Thoracic aorta (tissue), 2 donors: ENCODE data around the gene NPRL2. TPM values are rescaled to one million over a fixed set of nuclear protein-coding genes. Genes with fewer than 3 reads are reported as not detected.

Experiments
- ATAC-seq: fragments of 150-250 bp; one replicate; pipeline ENCODE4 v1.8.0; 2017; ENCODE audit warnings: low read depth; ENCODE audit not compliant: insufficient number of reproducible peaks, low FRiP score
- DNase-seq: peaks from one replicate; pipeline ENCODE4 v3.0.0-alpha.2; 2020; ENCODE audit warnings: low spot score
- H3K27ac ChIP-seq, 2 donors: fragments of 200-600 bp; sonication (generic); 1 replicate in 1 of 2; 2 replicates in 1 of 2; pipeline ENCODE4 v1.5.1; 2016; ENCODE audit warnings: mild to moderate bottlenecking in 2 of 2, moderate library complexity in 2 of 2
- H3K27me3 ChIP-seq: fragments of 200-600 bp; sonication (generic); replicated peaks from 2 replicates; pipeline ENCODE4 v1.6.0; 2016; ENCODE audit warnings: mild to moderate bottlenecking; ENCODE audit not compliant: insufficient read depth
- H3K36me3 ChIP-seq: fragments of 200-600 bp; sonication (generic); one replicate; pipeline ENCODE4 v1.5.1; 2016
- H3K4me1 ChIP-seq, 2 donors: fragments of 200-600 bp; sonication (generic); 1 replicate in 1 of 2; 2 replicates in 1 of 2; pipeline versions ENCODE4 v1.5.1 to v1.6.0; 2016; ENCODE audit warnings: low read depth in 2 of 2, mild to moderate bottlenecking in 1 of 2; ENCODE audit not compliant: control insufficient read depth in 1 of 2
- H3K4me3 ChIP-seq: fragments of 200-600 bp; sonication (generic); 2 replicates; pipeline ENCODE4 v1.5.1; 2016; ENCODE audit warnings: mild to moderate bottlenecking
- H3K9me3 ChIP-seq: fragments of 200-600 bp; sonication (generic); 2 replicates; pipeline ENCODE4 v1.5.1; 2016
- total RNA-seq, 2 donors: library from RNA; depleted of rRNA; stranded (reverse); fragments of >200 nt; gene quantifications; one replicate each; pipeline versions ENCODE4 v1.1.0 to v1.2.3, GENCODE V29; 2016
- TF ChIP-seq, protein P1 (sequence below): fragments of 200-600 bp; sonication (generic); IDR thresholded peaks from one replicate; pipeline ENCODE4 v1.5.1; 2019; ENCODE audit warnings: antibody characterized with exemption

NPRL2 gene
- total RNA-seq, 2 donors from 2014 or later, result 15.4 to 21.0 TPM

DNA sequence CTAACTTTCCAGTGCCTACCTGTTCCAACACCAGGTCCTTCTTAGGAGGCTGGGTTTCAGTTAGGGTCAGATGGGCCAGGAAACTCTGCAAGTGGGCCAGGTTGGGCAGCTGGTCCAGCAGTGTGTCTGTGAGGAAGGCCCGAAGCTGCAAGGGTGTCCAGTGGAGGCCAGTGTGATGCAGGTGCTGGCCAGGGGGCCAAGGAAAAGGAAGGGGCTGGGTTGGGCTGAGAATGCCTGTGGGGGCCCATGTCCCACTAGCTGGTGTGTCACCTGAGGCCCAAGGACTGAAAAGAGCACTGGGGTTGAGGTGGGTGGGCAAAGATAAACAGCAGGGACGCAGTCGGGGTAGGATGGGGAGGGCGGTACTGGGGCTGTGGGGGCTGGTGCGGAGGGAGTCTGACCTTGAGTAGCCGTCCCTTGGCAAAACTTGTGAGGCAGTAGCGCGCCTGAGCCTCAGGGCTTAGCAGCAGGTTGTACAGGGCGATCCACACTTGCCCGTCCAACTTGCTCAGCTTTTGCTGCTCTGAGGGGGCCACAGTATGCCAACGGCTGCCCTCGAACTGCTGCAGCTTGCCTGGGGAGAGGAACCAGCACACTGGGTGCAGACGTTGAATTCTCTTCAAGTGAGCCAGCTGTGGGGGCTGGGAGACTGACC is 8.5 kb downstream of the NPRL2 start:
- ATAC-seq, result no peak
- H3K4me1 ChIP-seq, result peaks cover 21 to 53% of the 10 kb centered on the region in 2 donors

DNA sequence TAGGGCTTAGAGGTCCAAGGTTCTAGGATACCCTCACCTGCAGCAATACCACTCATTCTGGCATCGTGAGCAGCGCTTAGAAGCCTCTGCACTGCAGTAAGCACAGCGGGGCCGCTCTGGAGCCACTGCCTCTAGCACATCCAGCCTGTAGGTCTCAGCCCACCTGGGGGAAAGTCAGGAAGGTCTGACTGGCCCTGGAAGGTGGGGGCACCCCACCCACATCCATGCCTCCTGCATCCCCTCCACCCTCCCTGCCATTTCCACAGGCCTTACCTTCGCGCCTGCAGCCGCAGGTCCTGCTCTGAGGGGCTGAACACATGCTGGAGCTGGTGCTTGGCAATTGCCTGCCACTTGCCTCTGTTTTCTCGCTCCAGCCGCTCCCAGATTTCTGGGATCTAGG is 9.0 kb downstream of the NPRL2 start:
- Histone ChIP-seq H3K36me3 (no peaks in the 10 kb centered on the region), H3K4me1 (peaks cover 21 to 54% of the 10 kb centered on the region in 2 donors), H3K27ac (peak overlapping the region in 1 of 2 donors; percentile 93), H3K9me3 (no peaks in the 10 kb centered on the region), H3K27me3 (no peaks in the 10 kb centered on the region), H3K4me3 (peak overlapping the region; percentile 74)
- TF ChIP-seq, protein P1, sequence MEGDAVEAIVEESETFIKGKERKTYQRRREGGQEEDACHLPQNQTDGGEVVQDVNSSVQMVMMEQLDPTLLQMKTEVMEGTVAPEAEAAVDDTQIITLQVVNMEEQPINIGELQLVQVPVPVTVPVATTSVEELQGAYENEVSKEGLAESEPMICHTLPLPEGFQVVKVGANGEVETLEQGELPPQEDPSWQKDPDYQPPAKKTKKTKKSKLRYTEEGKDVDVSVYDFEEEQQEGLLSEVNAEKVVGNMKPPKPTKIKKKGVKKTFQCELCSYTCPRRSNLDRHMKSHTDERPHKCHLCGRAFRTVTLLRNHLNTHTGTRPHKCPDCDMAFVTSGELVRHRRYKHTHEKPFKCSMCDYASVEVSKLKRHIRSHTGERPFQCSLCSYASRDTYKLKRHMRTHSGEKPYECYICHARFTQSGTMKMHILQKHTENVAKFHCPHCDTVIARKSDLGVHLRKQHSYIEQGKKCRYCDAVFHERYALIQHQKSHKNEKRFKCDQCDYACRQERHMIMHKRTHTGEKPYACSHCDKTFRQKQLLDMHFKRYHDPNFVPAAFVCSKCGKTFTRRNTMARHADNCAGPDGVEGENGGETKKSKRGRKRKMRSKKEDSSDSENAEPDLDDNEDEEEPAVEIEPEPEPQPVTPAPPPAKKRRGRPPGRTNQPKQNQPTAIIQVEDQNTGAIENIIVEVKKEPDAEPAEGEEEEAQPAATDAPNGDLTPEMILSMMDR, result no peak
- DNase-seq, result no peak
- no peak for ATAC-seq

More for the DNA sequence above, 8.5 kb downstream of the NPRL2 start:
- TF ChIP-seq, protein P1, result no peak
- no peak for DNase-seq
- Histone ChIP-seq H3K9me3 (no peaks in the 10 kb centered on the region), H3K36me3 (no peaks in the 10 kb centered on the region), H3K4me3 (no peak overlapping the region), H3K27me3 (no peaks in the 10 kb centered on the region), H3K27ac (no peak overlapping the region)

- H3K27me3 ChIP-seq, result no peaks in the 10 kb centered on the region
- H3K4me1 ChIP-seq, result peaks cover 27 to 57% of the 10 kb centered on the region in 2 donors
- H3K9me3 ChIP-seq, result no peaks in the 10 kb centered on the region
- peak within 1 kb of the TSS; percentile 74 for H3K4me3 ChIP-seq
- peak within 1 kb of the TSS; percentile 90 to 93 for H3K27ac ChIP-seq
- TF ChIP-seq, protein P1, result no peak
- no peaks in the 10 kb centered on the region for H3K36me3 ChIP-seq
- no peak for ATAC-seq
- DNase-seq, result no peak
Observed at GRCh38 chr3:50340448-50341329, 9.9 kb downstream of the NPRL2 start, which contains the start of gene RASSF1. Gene RASSF1, minus strand, starts transcription at chr3:50340836. Its CDS starts 31 bp downstream, at chr3:50340805.

DNA sequence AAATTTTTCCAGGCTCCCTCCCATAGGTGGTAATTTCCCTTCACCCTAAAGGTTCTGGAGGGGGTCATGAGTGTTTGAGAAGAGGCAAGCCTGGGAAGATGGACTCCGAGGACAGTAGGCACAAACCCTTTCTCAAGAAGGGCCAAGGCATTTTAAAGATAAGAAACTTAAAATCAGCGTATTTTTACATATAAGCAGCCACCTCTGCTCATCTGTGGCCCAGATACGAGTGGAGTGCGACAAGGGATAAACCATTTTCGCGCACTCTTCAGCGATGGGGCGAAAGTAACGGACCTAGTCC is 10.5 kb downstream of the NPRL2 start:
- ATAC-seq (no peak), DNase-seq (no peak)
- H3K4me3 ChIP-seq, result peak overlapping the region; percentile 74
- TF ChIP-seq, protein P1, result no peak
- H3K36me3 ChIP-seq, result no peaks in the 10 kb centered on the region
- H3K27ac ChIP-seq, result peak overlapping the region; percentile 90 to 93
- no peaks in the 10 kb centered on the region for H3K9me3 ChIP-seq
- peaks cover 30 to 57% of the 10 kb centered on the region in 2 donors for H3K4me1 ChIP-seq
- no peaks in the 10 kb centered on the region for H3K27me3 ChIP-seq

GRCh38 chr3:50339485-50340146 is 11.0 kb downstream of the NPRL2 start:
- TF ChIP-seq, protein P1, result no peak
- no peaks in the 10 kb centered on the region for H3K36me3 ChIP-seq
- peak overlapping the region; percentile 74 for H3K4me3 ChIP-seq
- H3K27me3 ChIP-seq, result no peaks in the 10 kb centered on the region
- ATAC-seq, result no peak
- H3K4me1 ChIP-seq, result peaks cover 35 to 61% of the 10 kb centered on the region in 2 donors
- no peak for DNase-seq
- H3K9me3 ChIP-seq, result no peaks in the 10 kb centered on the region
- peak overlapping the region; percentile 90 to 93 for H3K27ac ChIP-seq
